ENCODE data around the gene JUND. TPM values are rescaled to one million over a fixed set of nuclear protein-coding genes. Genes with fewer than 3 reads are reported as not detected.

The JUND gene
- total RNA-seq, 1 experiment from 2014 or later = 103 TPM

GRCh38 chr19:18291590-18292461 is 10.4 kb upstream of the JUND start:
- no peak overlapping the region for H4K8ac ChIP-seq (replicated peaks; ENCODE audit: insufficient read length, low read depth, low read length)
- H3K4ac ChIP-seq (ENCODE audit: low read depth, low read length) = no peak overlapping the region
- H4K20me1 ChIP-seq (ENCODE audit: control insufficient read depth, insufficient read depth, insufficient read length) = no peaks in the 10 kb centered on the region
- no peaks in the 10 kb centered on the region; a peak in 2 of 5 replicates for H3K9me3 Mint-ChIP-seq
- peaks cover 18% of the 10 kb centered on the region for H3K23me2 ChIP-seq (ENCODE audit: insufficient read length, low read depth, low read length, poor library complexity, severe bottlenecking)
- H2BK120ac ChIP-seq (ENCODE audit: low read depth, low read length, poor library complexity, severe bottlenecking) = no peak overlapping the region
- H3K9me3 ChIP-seq (ENCODE audit: control insufficient read depth, low read depth, low read length) = no peaks in the 10 kb centered on the region
- H4K5ac ChIP-seq (ENCODE audit: insufficient read length, low read depth, low read length) = no peak overlapping the region
- no peak overlapping the region for H2AK5ac ChIP-seq (ENCODE audit: insufficient read length, low read length)
- H3K9ac ChIP-seq (ENCODE audit: extremely low read depth, insufficient read length, low read length) = no peak overlapping the region
- H3K23ac ChIP-seq (ENCODE audit: insufficient read length, low read depth, low read length) = no peak overlapping the region
- no peak overlapping the region for H2BK20ac ChIP-seq (ENCODE audit: low read depth, low read length, poor library complexity, severe bottlenecking)
- peak overlapping the region; percentile 81 to 90 for H3K4me3 Mint-ChIP-seq
- H2AFZ ChIP-seq (ENCODE audit: low read length) = no peak overlapping the region
- peak overlapping the region; percentile 16 for H2BK5ac ChIP-seq (ENCODE audit: insufficient read length, low read length)
- H3K27me3 Mint-ChIP-seq (ENCODE audit: low read depth) = peaks cover 5% of the 10 kb centered on the region
- H2BK12ac ChIP-seq (ENCODE audit: insufficient read length, low read depth, low read length) = no peak overlapping the region
- H3K79me1 ChIP-seq (ENCODE audit: insufficient read depth, low read depth, low read length, poor library complexity, severe bottlenecking) = no peaks in the 10 kb centered on the region
- H3K18ac ChIP-seq (ENCODE audit: insufficient read length, low read depth, low read length) = peak overlapping the region; percentile 36
- no peak for TF ChIP-seq CTCF (conservative IDR thresholded peaks at IDR 0.05)
- peak overlapping the region; percentile 76 for H3K4me2 ChIP-seq (ENCODE audit: insufficient read depth, insufficient read length, low read length)
- peaks cover 41 to 53% of the 10 kb centered on the region in 2 experiments for H3K4me1 Mint-ChIP-seq
- no peaks in the 10 kb centered on the region; the same call in 1 of the 2 replicates for H3K79me2 ChIP-seq (ENCODE audit: insufficient read depth, low read length)
- no peak overlapping the region for H2BK15ac ChIP-seq (ENCODE audit: low read depth, low read length)
- H3T11ph ChIP-seq (ENCODE audit: low read length) = no peak overlapping the region
- peak overlapping the region; percentile 31 for H3K27ac ChIP-seq (ENCODE audit: insufficient read length, low read depth, low read length)
- H3K4me1 ChIP-seq (ENCODE audit: insufficient read depth, low read length) = peaks cover 2% of the 10 kb centered on the region; the same call in 1 of the 2 replicates
- DNase-seq = peak; percentile 81
- H3K56ac ChIP-seq (ENCODE audit: insufficient read length, low read depth, low read length) = no peak overlapping the region
- H4K91ac ChIP-seq (ENCODE audit: insufficient read length, low read depth, low read length) = no peak overlapping the region
- H3K14ac ChIP-seq (ENCODE audit: insufficient read depth, low read length) = peak overlapping the region; percentile 50; the same call in 1 of the 2 replicates
- H3K36me3 Mint-ChIP-seq (ENCODE audit: insufficient read depth in 1 of 3, low read depth in 3 of 3) = no peaks in the 10 kb centered on the region; a peak in 2 of 7 replicates
- peak overlapping the region; percentile 98 to 99 (median 99) for H3K27ac Mint-ChIP-seq
- WGBS (ENCODE audit: extremely low coverage, insufficient read length, low lambda C conversion rate) = no CpG with 5 or more reads among the region's 75 CpGs
- H3K27me3 ChIP-seq (ENCODE audit: insufficient read depth, low read length) = no peaks in the 10 kb centered on the region

Data from H9 (cell line).